Measurements from ENCODE around the gene LRP5.
"Not testable (repeated sequence)": the region's sequence is repeated elsewhere in the genome, so short reads cannot be mapped to it uniquely, and the experiment has no call there.

The LRP5 gene

GRCh38 chr11:68446046-68446725 lies 133.8 kb downstream of the LRP5 start:
- DNase-seq, result no peak

DNA sequence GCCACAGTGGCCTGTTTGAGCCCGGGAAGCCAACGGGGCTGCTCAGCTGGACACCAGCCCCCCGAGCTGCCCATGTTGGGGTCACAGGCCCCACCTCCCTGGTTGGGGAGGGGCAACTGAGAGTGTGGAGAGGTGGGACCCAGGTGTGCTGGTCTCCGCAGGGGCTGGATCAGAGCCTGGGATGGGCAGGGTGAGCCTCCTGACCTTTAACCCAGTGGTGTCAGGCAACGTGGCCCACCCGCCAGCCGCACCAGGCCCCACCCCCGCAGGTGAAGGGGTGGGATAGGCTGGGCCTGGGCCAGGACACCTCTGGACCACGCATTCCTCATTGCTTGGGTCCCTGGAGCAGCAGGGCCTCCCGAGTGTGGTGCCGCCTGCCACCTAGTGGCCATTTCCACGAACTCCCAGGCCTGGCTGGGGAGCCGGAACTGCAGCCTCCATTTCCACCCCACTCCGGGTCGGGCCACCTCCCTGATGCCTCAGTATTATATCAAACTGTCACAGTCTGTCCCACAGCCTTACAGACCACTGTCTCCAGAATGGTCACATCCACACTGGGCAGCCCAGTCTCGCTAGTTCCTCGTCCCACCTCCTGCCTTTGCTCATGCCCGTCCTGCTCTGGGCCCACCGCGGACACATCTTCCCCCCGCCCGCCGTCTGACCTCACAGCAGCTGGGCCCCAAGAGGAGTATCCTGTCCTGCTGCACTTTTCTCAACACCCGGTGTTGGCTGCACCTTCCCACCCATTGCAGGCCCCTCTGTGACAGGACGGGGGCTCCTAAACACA lies 134.8 kb downstream of the LRP5 start:
- peak; percentile 42 for DNase-seq

DNA sequence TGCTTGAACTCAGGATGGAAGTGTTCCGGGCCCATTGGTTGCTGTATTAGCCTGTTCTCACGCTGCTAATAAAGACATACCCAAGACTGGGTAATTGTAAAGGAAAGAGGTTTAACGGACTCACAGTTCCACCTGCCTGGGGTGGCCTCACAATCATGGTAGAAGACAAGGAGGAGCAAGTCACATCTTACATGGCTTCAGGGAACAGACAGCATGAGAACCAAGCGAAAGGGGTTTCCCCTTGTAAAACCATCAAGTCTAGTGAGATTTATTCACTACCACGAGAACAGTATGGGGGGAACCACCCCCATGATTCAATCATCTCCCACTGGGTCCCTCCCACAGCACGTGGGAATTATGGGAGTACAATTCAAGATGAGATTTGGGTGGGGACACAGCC lies 135.5 kb downstream of the LRP5 start:
- not testable (repeated sequence) for DNase-seq

DNA sequence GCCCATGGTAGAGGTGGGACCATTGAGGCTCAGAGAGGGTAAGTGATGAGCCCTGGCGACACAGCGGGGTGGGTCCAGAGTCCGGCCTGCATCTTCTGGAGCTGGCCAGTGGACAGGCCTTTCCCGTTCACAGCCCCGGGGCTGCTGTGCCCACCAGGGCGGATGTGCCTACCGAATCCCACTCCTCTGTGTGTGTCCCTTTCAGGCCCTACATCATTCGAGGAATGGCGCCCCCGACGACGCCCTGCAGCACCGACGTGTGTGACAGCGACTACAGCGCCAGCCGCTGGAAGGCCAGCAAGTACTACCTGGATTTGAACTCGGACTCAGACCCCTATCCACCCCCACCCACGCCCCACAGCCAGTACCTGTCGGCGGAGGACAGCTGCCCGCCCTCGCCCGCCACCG lies 136.2 kb downstream of the LRP5 start:
- DNase-seq, result no peak

DNA sequence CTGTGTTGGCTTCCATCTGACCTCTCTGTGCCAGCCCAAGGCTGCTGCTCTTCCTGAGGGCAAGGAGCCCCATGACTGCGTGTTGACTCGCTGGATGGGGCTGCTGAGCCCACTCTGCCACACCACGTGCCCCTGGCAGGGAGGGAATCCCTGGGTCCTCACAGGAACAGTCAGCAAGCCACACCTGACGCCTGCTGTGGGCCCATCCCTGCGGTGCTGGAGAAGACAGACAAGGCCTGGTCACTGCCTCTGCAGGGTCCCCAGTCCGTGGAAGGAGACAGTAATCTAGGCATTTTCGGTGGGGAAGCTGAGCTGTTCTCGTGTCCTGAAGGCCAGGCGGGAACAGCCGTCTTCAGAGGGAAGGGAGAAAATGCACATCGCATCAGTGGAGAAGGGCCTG lies 137.6 kb downstream of the LRP5 start:
- no peak for DNase-seq

DNA sequence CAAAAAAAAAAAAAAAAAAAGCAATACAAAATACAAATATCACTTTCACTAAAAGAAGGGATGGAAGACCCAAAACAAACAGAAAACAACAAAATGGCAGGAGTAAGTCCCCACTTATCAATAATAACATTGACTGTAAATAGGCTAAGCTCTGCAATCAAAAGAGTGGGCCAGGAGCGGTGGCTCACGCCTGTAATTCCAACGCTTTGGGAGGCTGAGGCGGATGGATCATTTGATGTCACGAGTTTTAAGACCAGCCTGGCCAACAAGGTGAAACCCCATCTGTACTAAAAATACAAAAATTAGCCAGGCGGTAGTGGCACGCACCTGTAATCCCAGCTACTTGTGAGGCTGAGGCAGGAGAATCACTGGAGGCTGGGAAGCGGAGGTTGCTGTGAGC lies 138.3 kb downstream of the LRP5 start:
- no peak for DNase-seq

DNA sequence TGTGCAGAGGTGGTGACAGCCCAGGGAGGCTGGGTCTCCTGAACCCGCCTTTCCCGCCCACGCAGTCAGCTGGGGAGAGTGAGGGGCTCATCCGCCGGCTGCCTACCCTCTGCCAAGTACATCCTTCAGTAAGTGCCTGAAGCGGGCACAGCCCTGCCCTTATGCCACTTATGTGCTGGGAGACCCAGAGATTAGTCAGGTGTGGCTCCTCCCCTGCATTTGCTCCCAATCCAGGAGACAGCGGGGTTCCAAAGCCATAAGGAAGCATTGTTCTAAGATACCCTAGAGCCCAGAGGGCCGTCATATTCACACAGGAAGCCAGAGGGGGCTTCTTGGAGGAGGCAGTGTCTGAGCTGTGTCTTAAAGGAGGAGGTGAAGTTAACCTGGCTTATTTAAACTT lies 142.4 kb downstream of the LRP5 start:
- no peak for DNase-seq

DNA sequence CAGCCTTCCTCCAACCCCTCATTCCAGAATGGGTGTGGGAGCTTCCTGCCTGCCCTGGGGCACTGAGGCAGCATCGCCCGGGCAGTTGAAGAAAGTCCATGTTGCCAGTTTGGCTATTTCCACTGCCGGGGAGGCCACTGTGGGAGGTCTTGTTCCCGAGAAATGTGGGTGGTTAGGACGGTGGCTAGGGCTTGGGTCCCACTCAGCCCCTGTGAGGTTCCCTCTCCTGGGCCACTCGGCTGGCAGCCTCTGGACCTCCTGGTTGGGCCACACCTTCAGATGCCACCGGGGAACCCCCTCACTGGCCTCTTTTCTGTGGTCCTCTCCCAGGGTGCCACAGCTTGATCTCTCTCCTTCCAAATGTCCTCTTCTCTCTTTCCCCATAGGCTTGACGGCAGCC lies 143.1 kb downstream of the LRP5 start:
- no peak for DNase-seq

DNA sequence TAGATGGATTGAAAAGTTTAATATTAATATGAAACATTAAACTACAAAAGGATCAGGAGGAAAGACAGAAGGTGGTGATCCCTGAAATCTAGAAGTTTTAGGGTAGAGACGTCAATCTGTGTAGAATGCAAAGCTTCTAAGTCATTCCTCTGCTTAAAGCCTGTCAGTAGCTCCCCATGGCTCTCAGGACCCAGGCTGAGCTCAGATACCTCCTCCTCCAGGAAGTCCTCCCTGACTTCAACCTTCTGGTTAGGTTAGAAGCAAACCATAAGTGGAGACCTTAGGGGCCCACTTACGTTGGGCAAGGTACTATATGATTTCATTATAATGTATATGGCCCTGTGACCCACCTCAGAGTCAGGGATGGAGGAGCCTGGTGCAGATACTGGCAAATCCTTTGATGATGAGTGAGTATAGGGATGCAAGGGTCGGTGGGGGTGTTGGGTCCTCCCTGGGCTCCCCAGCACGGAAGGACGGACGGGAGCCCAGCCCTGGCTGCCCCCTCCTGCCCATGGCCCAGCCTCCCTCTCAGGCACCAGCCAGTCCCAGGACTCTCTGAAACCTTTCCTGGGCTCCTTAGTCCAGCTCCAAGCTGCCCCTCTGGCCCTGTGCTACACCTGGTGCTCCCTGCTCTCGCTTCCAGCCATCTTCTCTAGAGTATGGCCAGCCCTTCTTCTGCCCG lies 145.0 kb downstream of the LRP5 start:
- no peak for DNase-seq

GRCh38 chr11:68457898-68458249 lies 145.5 kb downstream of the LRP5 start:
- DNase-seq, result no peak

- not testable (repeated sequence) for DNase-seq
Observed at GRCh38 chr11:68458340-68458739, 145.9 kb downstream of the LRP5 start.

- DNase-seq, result peak; percentile 97
Observed at GRCh38 chr11:68459886-68460740, 147.7 kb downstream of the LRP5 start.

DNA sequence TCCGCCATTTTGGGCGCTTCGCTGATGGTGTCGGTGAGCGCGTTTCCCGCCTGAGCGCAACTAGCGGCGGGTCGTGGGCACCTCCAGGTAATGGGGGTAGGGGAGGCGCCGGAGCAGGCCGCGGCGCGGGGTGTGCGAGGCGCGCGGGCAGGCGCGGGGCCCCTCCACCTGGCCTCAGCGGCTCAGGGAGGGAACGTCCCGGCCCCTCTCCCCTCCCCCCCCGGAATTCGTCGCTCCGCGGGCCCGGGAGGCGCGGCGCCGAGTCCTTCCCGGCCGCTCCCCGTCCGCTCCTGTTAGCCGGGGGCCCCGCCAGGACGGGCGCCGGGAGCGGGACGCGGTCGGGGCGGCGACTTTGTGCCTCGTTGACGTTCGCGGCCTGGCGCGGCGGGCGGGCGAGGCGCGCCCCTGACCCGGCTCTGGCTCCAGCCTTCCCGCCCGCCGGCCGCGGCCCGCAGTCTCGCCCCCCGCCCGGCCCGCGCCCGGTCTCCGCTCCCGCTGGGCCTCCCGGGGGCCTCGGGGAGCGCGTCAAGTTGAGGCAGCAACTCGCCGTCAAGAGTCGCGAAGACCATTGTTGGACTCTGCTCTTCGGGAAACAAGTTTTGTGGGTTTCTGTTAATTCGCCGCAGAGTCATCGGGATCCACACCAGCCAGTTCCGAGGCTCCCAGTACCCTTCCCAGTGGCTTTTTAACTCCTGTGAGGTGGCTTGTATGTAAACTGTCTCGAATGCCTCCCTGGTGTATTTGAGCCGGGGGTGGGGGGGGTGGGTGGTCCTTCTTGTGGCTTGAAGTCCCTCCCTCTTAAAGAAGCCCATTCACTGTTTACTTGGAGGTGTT lies 148.6 kb downstream of the LRP5 start, which contains the start of gene PPP6R3:
TSS of gene PPP6R3 (plus strand) at position 12 of the 834 bp plus-strand sequence. CDS start 76,913 bp downstream, outside the sequence.
- DNase-seq, result no peak

DNA sequence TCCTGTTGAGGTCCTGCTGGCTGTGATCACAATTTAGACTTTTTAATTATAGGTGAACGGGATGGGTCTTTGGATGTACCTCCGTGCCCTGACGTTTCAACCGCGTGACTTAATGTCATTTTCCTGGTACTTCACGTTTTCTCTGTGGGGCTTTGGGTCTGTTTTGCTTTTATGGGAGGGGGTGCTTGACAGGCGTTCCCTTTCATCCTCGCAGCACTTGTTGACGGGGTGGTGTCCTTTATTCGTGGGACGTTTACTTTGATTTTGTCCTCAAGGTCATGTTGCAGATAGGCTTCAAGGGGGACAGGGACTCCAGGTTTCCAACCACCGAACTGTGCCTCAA lies 149.2 kb downstream of the LRP5 start:
- no peak for DNase-seq

DNA sequence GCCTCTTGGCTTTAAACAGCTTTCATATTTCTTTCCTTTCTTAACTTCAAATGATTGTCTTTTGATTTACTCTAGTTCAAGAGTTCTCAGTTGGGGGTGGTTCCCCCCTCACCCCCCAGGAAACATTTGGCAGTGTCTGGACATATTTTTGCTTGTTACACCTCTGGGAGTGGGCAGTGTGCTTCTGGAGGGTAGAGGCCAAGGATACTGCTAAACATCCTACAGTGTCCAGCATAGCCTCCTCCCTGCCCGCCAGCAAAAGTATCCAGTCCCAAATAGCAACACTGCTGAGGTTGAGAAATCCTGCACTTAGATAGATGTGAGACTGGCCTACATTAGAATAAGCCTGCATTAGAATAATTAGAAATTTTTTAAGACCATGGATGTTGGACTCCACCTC lies 151.3 kb downstream of the LRP5 start:
- no peak for DNase-seq

- no peak for DNase-seq
Observed at GRCh38 chr11:68467201-68467834, 154.9 kb downstream of the LRP5 start.

DNA sequence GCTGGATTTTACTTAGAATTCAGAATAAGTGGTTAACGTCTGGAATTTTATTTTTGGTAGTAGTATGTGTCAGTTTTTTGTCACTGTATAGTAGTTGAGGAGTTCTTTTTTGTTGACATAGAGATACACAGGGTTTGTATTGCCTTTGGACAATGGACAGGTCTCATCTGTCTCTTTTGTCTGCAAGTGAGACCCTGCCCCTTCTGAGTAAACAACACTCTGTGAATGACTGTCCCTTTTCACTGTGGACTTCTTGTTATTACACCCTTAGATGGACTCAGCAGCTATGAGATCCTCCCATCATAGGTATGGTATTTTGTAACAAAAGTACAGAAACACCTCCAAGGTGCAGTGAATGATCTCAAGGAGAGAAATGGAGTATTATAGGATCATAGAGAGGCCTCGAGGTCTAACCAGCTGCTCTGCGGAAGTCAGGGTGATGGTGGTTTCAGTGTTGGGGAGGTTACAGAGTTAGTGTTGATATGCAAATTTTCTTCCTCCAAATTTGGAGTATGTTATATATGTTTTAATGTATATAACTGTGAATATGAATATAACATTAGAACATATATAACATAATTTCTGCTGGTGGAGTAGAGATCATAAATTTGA lies 155.9 kb downstream of the LRP5 start:
- DNase-seq, result no peak

GRCh38 chr11:68469122-68469521 lies 156.7 kb downstream of the LRP5 start:
- DNase-seq, result no peak

- DNase-seq, result no peak
Observed at GRCh38 chr11:68469642-68470041, 157.3 kb downstream of the LRP5 start.

DNA sequence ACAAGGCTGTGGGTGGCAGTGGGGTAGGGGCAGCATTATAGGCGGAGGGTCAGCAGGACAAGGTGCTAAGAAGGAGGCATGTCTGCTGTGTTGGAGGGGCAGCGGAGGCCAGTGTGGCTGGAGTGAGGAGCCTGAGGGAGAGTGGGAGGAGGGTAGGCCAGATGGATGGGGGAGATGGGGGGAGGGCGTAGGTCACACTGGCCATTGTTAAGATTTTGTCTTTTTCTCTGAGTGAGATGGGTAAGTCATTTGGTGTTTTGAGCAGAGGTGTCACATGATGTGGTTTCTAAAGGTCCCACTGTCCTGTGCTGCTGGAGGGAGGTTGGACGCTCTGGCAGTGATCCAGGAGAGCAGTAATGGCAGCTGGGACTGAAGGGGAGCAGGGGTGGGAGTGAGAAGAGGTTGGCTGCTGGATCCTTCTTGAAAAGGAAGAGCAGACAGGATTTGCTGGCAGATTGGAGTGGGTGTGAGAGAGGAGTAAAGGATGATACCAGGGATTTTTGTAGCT lies 158.0 kb downstream of the LRP5 start:
- DNase-seq, result no peak

Measured in MV-4-11 (cell line).